ENCODE results near the gene NKX1-2. TPM values are rescaled to one million over a fixed set of nuclear protein-coding genes. Genes with fewer than 3 reads are reported as not detected.

NKX1-2 gene
- total RNA-seq, 1 experiment from 2014 or later: 0.36 TPM

- H3K4me1 ChIP-seq (ENCODE audit: insufficient read depth, low read length): peaks cover 7% of the 10 kb centered on the region; the same call in 1 of the 2 replicates
- ATAC-seq: peak; percentile 43; the same call in 1 of the 2 replicates
- H3K9me2 ChIP-seq (replicated peaks; ENCODE audit: low read length): no peaks in the 10 kb centered on the region
- no peak overlapping the region for H3K4me2 ChIP-seq (ENCODE audit: low read length)
- no peaks in the 10 kb centered on the region for H3K9me3 ChIP-seq (ENCODE audit: low read length)
- BruUV-seq (replicated peaks): no TSS peak
- no peak overlapping the region for H2AFZ ChIP-seq (ENCODE audit: low read length)
- no peak overlapping the region for H3K4me3 ChIP-seq (ENCODE audit: low read length)
- no peaks in the 10 kb centered on the region for H4K20me1 ChIP-seq (ENCODE audit: low read length)
- H3K27me3 ChIP-seq (ENCODE audit: low read length): no peaks in the 10 kb centered on the region
- TF ChIP-seq CTCF (conservative IDR thresholded peaks at IDR 0.05; ENCODE audit: low read depth, low read length): no peak
- CTCF ChIA-PET: no interaction called here
- H3K36me3 ChIP-seq (ENCODE audit: low read depth, low read length): no peaks in the 10 kb centered on the region
- H3K9ac ChIP-seq (ENCODE audit: low read length): no peak overlapping the region
- no peak overlapping the region for H3K27ac ChIP-seq (ENCODE audit: low read length)
- H3K79me2 ChIP-seq (ENCODE audit: low read length): no peaks in the 10 kb centered on the region
- DNase-seq: peak; percentile 14
- intact Hi-C loops (cut with micrococcal nuclease): no loop called here
- POLR2A ChIA-PET (ENCODE audit: unreplicated experiment): interaction anchor here (0.6 kb wide), 1 partner anchor 1137 kb away, joined by 4 read pairs; no protein-coding TSS in a partner anchor
- H3F3A ChIP-seq (ENCODE audit: low read length, unreplicated experiment): no peaks in the 10 kb centered on the region
These were observed 21.5 kb downstream of the NKX1-2 start for GRCh38 chr10:124428207-124428777.

- no peak for TF ChIP-seq EZH2phosphoT487 (IDR thresholded peaks at IDR 0.05; ENCODE audit: borderline replicate concordance, low read length)
- ChIA-PET POLR2A (ENCODE audit: unreplicated experiment) (no interaction called here), CTCF (no interaction called here)
- H4K20me1 ChIP-seq (ENCODE audit: low read length): no peaks in the 10 kb centered on the region
- intact Hi-C loops (cut with micrococcal nuclease): no loop called here
- BruUV-seq (replicated peaks): no TSS peak
- H3K9me2 ChIP-seq (replicated peaks; ENCODE audit: low read length): no peaks in the 10 kb centered on the region
- peaks cover 7% of the 10 kb centered on the region; the same call in 1 of the 2 replicates for H3K4me1 ChIP-seq (ENCODE audit: insufficient read depth, low read length)
- no peak overlapping the region for H3K4me3 ChIP-seq (ENCODE audit: low read length)
- no peak overlapping the region for H3K9ac ChIP-seq (ENCODE audit: low read length)
- H3K9me3 ChIP-seq (ENCODE audit: low read length): no peaks in the 10 kb centered on the region
- no peaks in the 10 kb centered on the region for H3K79me2 ChIP-seq (ENCODE audit: low read length)
- no peaks in the 10 kb centered on the region for H3K36me3 ChIP-seq (ENCODE audit: low read depth, low read length)
- DNase-seq (no peak), ATAC-seq (no peak)
- no peaks in the 10 kb centered on the region for H3K27me3 ChIP-seq (ENCODE audit: low read length)
- H3K27ac ChIP-seq (ENCODE audit: low read length): no peak overlapping the region
- no peak overlapping the region for H3K4me2 ChIP-seq (ENCODE audit: low read length)
- H2AFZ ChIP-seq (ENCODE audit: low read length): no peak overlapping the region
- H3F3A ChIP-seq (ENCODE audit: low read length, unreplicated experiment): no peaks in the 10 kb centered on the region
These were observed 24.4 kb downstream of the NKX1-2 start for GRCh38 chr10:124425227-124425962.

- DNase-seq (no peak), ATAC-seq (no peak)
- Histone ChIP-seq H3K36me3 (ENCODE audit: low read depth, low read length) (no peaks in the 10 kb centered on the region), H3K79me2 (ENCODE audit: low read length) (no peaks in the 10 kb centered on the region), H3K4me3 (ENCODE audit: low read length) (no peak overlapping the region), H2AFZ (ENCODE audit: low read length) (no peak overlapping the region), H3K4me1 (ENCODE audit: insufficient read depth, low read length) (peaks cover 7% of the 10 kb centered on the region; the same call in 1 of the 2 replicates), H3K9me3 (ENCODE audit: low read length) (no peaks in the 10 kb centered on the region), H4K20me1 (ENCODE audit: low read length) (no peaks in the 10 kb centered on the region), H3K27me3 (ENCODE audit: low read length) (no peaks in the 10 kb centered on the region), H3K9ac (ENCODE audit: low read length) (no peak overlapping the region), H3K4me2 (ENCODE audit: low read length) (no peak overlapping the region), H3K27ac (ENCODE audit: low read length) (no peak overlapping the region), H3F3A (ENCODE audit: low read length, unreplicated experiment) (no peaks in the 10 kb centered on the region), H3K9me2 (replicated peaks; ENCODE audit: low read length) (no peaks in the 10 kb centered on the region)
- CTCF ChIA-PET: no interaction called here
- TF ChIP-seq CTCF (conservative IDR thresholded peaks at IDR 0.05; ENCODE audit: low read depth, low read length) (no peak), EZH2phosphoT487 (IDR thresholded peaks at IDR 0.05; ENCODE audit: borderline replicate concordance, low read length) (no peak), EZH2 (IDR thresholded peaks at IDR 0.05; ENCODE audit: low read length, unreplicated experiment) (no peak)
- POLR2A ChIA-PET (ENCODE audit: unreplicated experiment): no interaction called here
- no TSS peak for BruUV-seq (replicated peaks)
- intact Hi-C loops (cut with micrococcal nuclease): no loop called here
These were observed 26.0 kb downstream of the NKX1-2 start for GRCh38 chr10:124423813-124424212.
